SK-N-SH (cell line): Measurements from ENCODE around the gene KRT9. TPM values are rescaled to one million over a fixed set of nuclear protein-coding genes. Genes with fewer than 3 reads are reported as not detected.

Source experiments
- CTCF ChIA-PET: fragments of 300-600, 350-600 bp; formaldehyde crosslinking; extraction: SDS; loops from one replicate; lab custom pipeline; 2021; lab: Yijun Ruan, JAX
- POLR2A ChIA-PET: fragments of 350-600 bp; sonication (Branson Sonifier 250); formaldehyde crosslinking; extraction: SDS; loops from one replicate; lab custom pipeline; 2020; ENCODE audit warnings: antibody characterized with exemption, inconsistent platforms; lab: Yijun Ruan, JAX
- DNase-seq: peaks from one replicate; pipeline ENCODE4 v3.0.0; 2012
- H2AFZ ChIP-seq: fragments of 200-600 bp; sonication (generic); 2 replicates; pipeline ENCODE4 v1.8.1; 2016; ENCODE audit warnings: antibody characterized with exemption, mild to moderate bottlenecking, low read depth
- H3F3A ChIP-seq: fragments of 200-600 bp; sonication (generic); replicated peaks from 2 replicates; pipeline ENCODE3; 2016; ENCODE audit warnings: antibody characterized with exemption, mild to moderate bottlenecking; ENCODE audit not compliant: insufficient read depth
- H3K27ac ChIP-seq, 2 experiments: fragments of 200-500 bp in 1 of 2; fragments of 200-600 bp in 1 of 2; sonication (Bioruptor generic) in 1 of 2; sonication (generic), shearing (Covaris generic) in 1 of 2; 2 replicates each; pipeline versions ENCODE4 v1.5.1 to v1.6.1; 2014 to 2016; ENCODE audit warnings: low read depth in 2 of 2, inconsistent platforms in 1 of 2, low read length in 1 of 2, mild to moderate bottlenecking in 1 of 2, mixed read lengths in 1 of 2
- H3K27me3 ChIP-seq: fragments of 200-600 bp; sonication (generic), shearing (Covaris generic); 2 replicates; pipeline ENCODE4 v1.6.1; 2016; ENCODE audit warnings: mixed run types; ENCODE audit not compliant: insufficient read depth
- H3K36me3 ChIP-seq, 2 experiments: fragments of 200-500 bp in 1 of 2; fragments of 200-600 bp in 1 of 2; sonication (Bioruptor generic) in 1 of 2; sonication (generic) in 1 of 2; replicated peaks in 1 of 2; 2 replicates each; pipeline versions ENCODE3 to v1.5.1; 2014 to 2016; ENCODE audit warnings: low read length in 1 of 2, mild to moderate bottlenecking in 1 of 2; ENCODE audit not compliant: insufficient read depth in 2 of 2, control insufficient read depth in 1 of 2
- H3K4me1 ChIP-seq, 2 experiments: fragments of 200-500 bp in 1 of 2; fragments of 200-600 bp in 1 of 2; sonication (Bioruptor generic) in 1 of 2; sonication (generic), shearing (Covaris generic) in 1 of 2; 2 replicates each; pipeline versions ENCODE4 v1.5.1 to v1.6.1; 2014 to 2016; ENCODE audit warnings: low read depth in 1 of 2, low read length in 1 of 2, mixed run types in 1 of 2; ENCODE audit not compliant: insufficient read depth in 2 of 2, control insufficient read depth in 1 of 2
- H3K4me2 ChIP-seq: fragments of 200-600 bp; sonication (generic), shearing (Covaris generic); 2 replicates; pipeline ENCODE4 v1.6.1; 2017; ENCODE audit warnings: mixed run types
- H3K4me3 ChIP-seq, 2 experiments: fragments of 200-500 bp in 1 of 2; fragments of 200-600 bp in 1 of 2; sonication (Bioruptor generic) in 1 of 2; sonication (generic), shearing (Covaris generic) in 1 of 2; 2 replicates each; pipeline versions ENCODE4 v1.5.1 to v1.8.1; 2014 to 2016; ENCODE audit warnings: low read depth in 2 of 2, inconsistent platforms in 1 of 2, low read length in 1 of 2, mild to moderate bottlenecking in 1 of 2, mixed read lengths in 1 of 2, moderate library complexity in 1 of 2
- H3K79me2 ChIP-seq: fragments of 200-600 bp; sonication (generic); 2 replicates; pipeline ENCODE4 v1.8.1; 2017; ENCODE audit warnings: mild to moderate bottlenecking; ENCODE audit not compliant: insufficient read depth
- H3K9ac ChIP-seq: fragments of 200-600 bp; sonication (generic); 2 replicates; pipeline ENCODE4 v1.6.1; 2017; ENCODE audit warnings: mixed run types
- H3K9me2 ChIP-seq: fragments of 200-600 bp; sonication (generic); 2 replicates; pipeline ENCODE4 v1.6.1; 2017; ENCODE audit warnings: mixed run types
- H3K9me3 ChIP-seq: fragments of 200-600 bp; sonication (generic); 2 replicates; pipeline ENCODE4 v1.6.1; 2017; ENCODE audit warnings: mixed run types, mild to moderate bottlenecking, moderate library complexity
- H4K20me1 ChIP-seq: fragments of 200-600 bp; sonication (generic); 2 replicates; pipeline ENCODE4 v1.6.1; 2017; ENCODE audit warnings: mild to moderate bottlenecking, mixed run types; ENCODE audit not compliant: insufficient read depth
- EP300 ChIP-seq, 2 experiments: IDR thresholded peaks; 2 replicates each; pipeline versions ENCODE4 v1.4.0 to v1.6.1; 2012; ENCODE audit warnings: borderline replicate concordance in 1 of 2, low read depth in 1 of 2, low read length in 1 of 2
- FOSL2 ChIP-seq: IDR thresholded peaks from 2 replicates; pipeline ENCODE4 v1.4.0; 2012; ENCODE audit warnings: low read depth, mild to moderate bottlenecking, moderate library complexity, borderline replicate concordance
- FOXJ3 ChIP-seq: sonication (generic); formaldehyde crosslinking; IDR thresholded peaks from 2 replicates; pipeline ENCODE4 v1.5.1; 2020; ENCODE audit warnings: mild to moderate bottlenecking, missing genetic modification reagents
- GATA2 ChIP-seq: sonication (generic); formaldehyde crosslinking; IDR thresholded peaks from 2 replicates; pipeline ENCODE4 v1.5.0; 2020; ENCODE audit warnings: mild to moderate bottlenecking, missing genetic modification reagents
- JUND ChIP-seq: IDR thresholded peaks from 2 replicates; pipeline ENCODE4 v1.4.0; 2012
- MXI1 ChIP-seq: IDR thresholded peaks from 2 replicates; pipeline ENCODE4 v1.6.1; 2012; ENCODE audit warnings: mild to moderate bottlenecking, low read depth, low read length, improper control_type of control experiment
- NFIC ChIP-seq: IDR thresholded peaks from 2 replicates; pipeline ENCODE4 v1.4.0; 2012; ENCODE audit warnings: borderline replicate concordance
- NRF1 ChIP-seq: IDR thresholded peaks from 2 replicates; pipeline ENCODE4 v1.6.1; 2012; ENCODE audit warnings: low read depth, mild to moderate bottlenecking, low read length
- RCOR1 ChIP-seq: fragments of 150-350 bp; IDR thresholded peaks from 2 replicates; pipeline ENCODE4 v1.6.1; 2017; ENCODE audit warnings: antibody characterized with exemption, low read length
- TAF1 ChIP-seq: IDR thresholded peaks from 2 replicates; pipeline ENCODE4 v1.6.1; 2012; ENCODE audit warnings: low read depth, mild to moderate bottlenecking, low read length, moderate library complexity, borderline replicate concordance
- TCF12 ChIP-seq: IDR thresholded peaks from 2 replicates; pipeline ENCODE4 v1.4.0; 2012
- TEAD4 ChIP-seq: IDR thresholded peaks from 2 replicates; pipeline ENCODE4 v1.4.0; 2012; ENCODE audit warnings: mild to moderate bottlenecking, borderline replicate concordance; ENCODE audit not compliant: insufficient read depth
- WGBS: methylation state at CpG from one replicate; pipeline ENCODE4 v1.1.6; 2017; ENCODE audit warnings: low lambda C conversion rate; 5-methylcytosine and 5-hydroxymethylcytosine counted together
- polyA plus RNA-seq, 3 experiments: library from polyadenylated mRNA; depleted of rRNA; stranded (reverse); fragments of >200 nt; gene quantifications; 2 replicates each; pipeline ENCODE4 v1.2.3, GENCODE V29; 2012
- TF ChIP-seq, protein P1 (sequence below): IDR thresholded peaks from 2 replicates; pipeline ENCODE4; 2012
- TF ChIP-seq, protein P2 (sequence below): IDR thresholded peaks from 2 replicates; pipeline ENCODE4 v1.4.0; 2012; ENCODE audit warnings: low read depth, borderline replicate concordance
- TF ChIP-seq, protein P3 (sequence below): fragments of 150-350 bp; IDR thresholded peaks from 2 replicates; pipeline ENCODE4 v1.6.1; 2017; ENCODE audit warnings: antibody characterized with exemption, low read length, low read depth, borderline replicate concordance

Gene KRT9
- polyA plus RNA-seq, 1 of the 3 experiments (the other 2 are of a cell fraction) = not detected

DNA sequence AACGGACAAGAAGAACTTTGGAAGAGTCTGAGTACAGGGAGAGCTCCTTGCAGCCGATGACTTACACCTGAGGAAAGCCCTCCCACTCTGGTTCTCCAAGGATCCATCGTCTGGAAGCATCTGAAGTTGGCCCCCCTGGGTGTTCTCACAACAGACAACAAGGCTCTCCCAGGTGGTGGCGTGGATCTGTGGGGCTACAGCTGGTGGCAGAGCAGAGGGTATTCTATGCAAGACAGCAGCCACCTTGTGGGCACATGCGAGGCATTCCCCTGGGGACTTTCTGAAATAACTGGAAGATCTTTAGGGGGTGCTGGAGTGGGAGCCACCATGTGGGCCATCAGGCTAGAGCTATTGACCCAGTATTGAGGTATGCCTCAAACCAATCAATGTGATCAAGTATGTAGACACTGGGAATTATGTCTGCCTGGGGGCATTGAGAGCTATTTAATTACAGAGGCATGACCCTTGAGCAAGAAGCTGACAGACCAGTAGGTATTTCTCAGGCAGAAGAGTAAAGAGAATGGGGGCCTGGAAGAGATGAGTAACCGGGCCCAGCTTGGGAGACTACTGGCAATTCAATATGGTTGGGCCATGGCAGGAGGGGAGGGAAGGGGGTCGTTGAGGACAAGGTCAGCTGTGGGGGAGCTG, 36.8 kb downstream of the KRT9 start:
- Histone ChIP-seq H3K9ac (no peak overlapping the region), H3K27ac (no peak overlapping the region), H3K79me2 (no peaks in the 10 kb centered on the region), H3F3A (peaks cover 21% of the 10 kb centered on the region), H3K27me3 (no peaks in the 10 kb centered on the region)
- CTCF ChIA-PET = interaction anchor here (0.7 to 5.4 kb wide), 8 partner anchors 10 to 131 kb away, joined by 3 to 76 read pairs (median 6); no protein-coding TSS in a partner anchor
- TF ChIP-seq TEAD4 (no peak), TAF1 (no peak), FOSL2 (no peak), EP300 (IDR thresholded peaks at IDR 0.05; ENCODE audit: borderline replicate concordance in 1 of 2, low read depth in 1 of 2, low read length in 1 of 2) (no peak), JUND (no peak), NRF1 (no peak), MXI1 (no peak), NFIC (no peak), GATA2 (no peak), TCF12 (no peak), RCOR1 (no peak), FOXJ3 (CRISPR knock-in tag) (no peak)
- TF ChIP-seq, protein P1, sequence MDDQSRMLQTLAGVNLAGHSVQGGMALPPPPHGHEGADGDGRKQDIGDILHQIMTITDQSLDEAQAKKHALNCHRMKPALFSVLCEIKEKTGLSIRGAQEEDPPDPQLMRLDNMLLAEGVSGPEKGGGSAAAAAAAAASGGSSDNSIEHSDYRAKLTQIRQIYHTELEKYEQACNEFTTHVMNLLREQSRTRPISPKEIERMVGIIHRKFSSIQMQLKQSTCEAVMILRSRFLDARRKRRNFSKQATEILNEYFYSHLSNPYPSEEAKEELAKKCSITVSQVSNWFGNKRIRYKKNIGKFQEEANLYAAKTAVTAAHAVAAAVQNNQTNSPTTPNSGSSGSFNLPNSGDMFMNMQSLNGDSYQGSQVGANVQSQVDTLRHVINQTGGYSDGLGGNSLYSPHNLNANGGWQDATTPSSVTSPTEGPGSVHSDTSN = no peak
- TF ChIP-seq, protein P2, sequence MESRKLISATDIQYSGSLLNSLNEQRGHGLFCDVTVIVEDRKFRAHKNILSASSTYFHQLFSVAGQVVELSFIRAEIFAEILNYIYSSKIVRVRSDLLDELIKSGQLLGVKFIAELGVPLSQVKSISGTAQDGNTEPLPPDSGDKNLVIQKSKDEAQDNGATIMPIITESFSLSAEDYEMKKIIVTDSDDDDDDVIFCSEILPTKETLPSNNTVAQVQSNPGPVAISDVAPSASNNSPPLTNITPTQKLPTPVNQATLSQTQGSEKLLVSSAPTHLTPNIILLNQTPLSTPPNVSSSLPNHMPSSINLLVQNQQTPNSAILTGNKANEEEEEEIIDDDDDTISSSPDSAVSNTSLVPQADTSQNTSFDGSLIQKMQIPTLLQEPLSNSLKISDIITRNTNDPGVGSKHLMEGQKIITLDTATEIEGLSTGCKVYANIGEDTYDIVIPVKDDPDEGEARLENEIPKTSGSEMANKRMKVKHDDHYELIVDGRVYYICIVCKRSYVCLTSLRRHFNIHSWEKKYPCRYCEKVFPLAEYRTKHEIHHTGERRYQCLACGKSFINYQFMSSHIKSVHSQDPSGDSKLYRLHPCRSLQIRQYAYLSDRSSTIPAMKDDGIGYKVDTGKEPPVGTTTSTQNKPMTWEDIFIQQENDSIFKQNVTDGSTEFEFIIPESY = no peak
- TF ChIP-seq, protein P3, sequence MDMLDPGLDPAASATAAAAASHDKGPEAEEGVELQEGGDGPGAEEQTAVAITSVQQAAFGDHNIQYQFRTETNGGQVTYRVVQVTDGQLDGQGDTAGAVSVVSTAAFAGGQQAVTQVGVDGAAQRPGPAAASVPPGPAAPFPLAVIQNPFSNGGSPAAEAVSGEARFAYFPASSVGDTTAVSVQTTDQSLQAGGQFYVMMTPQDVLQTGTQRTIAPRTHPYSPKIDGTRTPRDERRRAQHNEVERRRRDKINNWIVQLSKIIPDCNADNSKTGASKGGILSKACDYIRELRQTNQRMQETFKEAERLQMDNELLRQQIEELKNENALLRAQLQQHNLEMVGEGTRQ = no peak
- TF ChIP-seq, all 33 proteins: peak for 0
- Histone ChIP-seq H3K4me2 (no peak overlapping the region), H4K20me1 (no peaks in the 10 kb centered on the region), H3K4me3 (no peak overlapping the region), H3K9me2 (no peaks in the 10 kb centered on the region), H2AFZ (no peak overlapping the region), H3K4me1 (peaks cover 28 to 56% of the 10 kb centered on the region in 2 experiments), H3K9me3 (no peaks in the 10 kb centered on the region), H3K36me3 (no peaks in the 10 kb centered on the region)
- no peak for DNase-seq
- 77% methylated on average over 7 of the region's 7 CpGs for WGBS
- POLR2A ChIA-PET = no interaction called here
